ENCODE results near the gene HHATL. TPM values are rescaled to one million over a fixed set of nuclear protein-coding genes. Genes with fewer than 3 reads are reported as not detected.

The HHATL gene
- total and polyA plus RNA-seq, 2 donors (not counting 1 experiment from before 2014, with no cell fraction given) = not detected

GRCh38 chr3:42685891-42686820, 16.4 kb downstream of the HHATL start:
- Histone ChIP-seq H3K4me1 (ENCODE audit: control insufficient read depth, extremely low read depth, insufficient read depth, low read length) (peaks cover 9% of the 10 kb centered on the region), H4K20me1 (ENCODE audit: control insufficient read depth, extremely low read depth, insufficient read depth, low read length) (no peaks in the 10 kb centered on the region), H3K36me3 (ENCODE audit: control insufficient read depth, insufficient read depth, low read length) (no peaks in the 10 kb centered on the region), H2AFZ (ENCODE audit: low read length) (peak overlapping the region; percentile 23), H3K27ac (ENCODE audit: insufficient read depth, low read length) (no peak overlapping the region), H3K79me2 (ENCODE audit: control insufficient read depth, insufficient read depth, low read length) (no peaks in the 10 kb centered on the region), H3K4me2 (ENCODE audit: extremely low read depth, insufficient read depth, low read length) (peak overlapping the region; percentile 4), H3K9me3 (ENCODE audit: control insufficient read depth, insufficient read depth, low read depth, low read length) (no peaks in the 10 kb centered on the region), H3K27me3 (ENCODE audit: control insufficient read depth, insufficient read depth, low read length) (peaks cover 17% of the 10 kb centered on the region), H3K4me3 (replicated peaks in 1 of 4; ENCODE audit: control extremely low read depth in 1 of 4, insufficient read depth in 1 of 4, low read depth in 3 of 4, low read length in 4 of 4) (no peak overlapping the region), H3K9ac (ENCODE audit: insufficient read depth, low read length) (no peak overlapping the region)
- TF ChIP-seq EZH2 (IDR thresholded peaks at IDR 0.05; ENCODE audit: low read length, missing control alignments) (peak; percentile 79), CTCF (conservative IDR thresholded peaks at IDR 0.05 in 1 of 2, IDR thresholded peaks at IDR 0.05 in 1 of 2; ENCODE audit: low read depth in 1 of 2, low read length in 2 of 2) (no peak)
- peak in 1 of 2 donors; percentile 17 for DNase-seq (ENCODE audit: low read depth in 2 of 2)

- Histone ChIP-seq H3K4me1 (ENCODE audit: control insufficient read depth, extremely low read depth, insufficient read depth, low read length) (peaks cover 12% of the 10 kb centered on the region), H4K20me1 (ENCODE audit: control insufficient read depth, extremely low read depth, insufficient read depth, low read length) (no peaks in the 10 kb centered on the region), H2AFZ (ENCODE audit: low read length) (peak within 1 kb of the TSS; percentile 23), H3K27me3 (ENCODE audit: control insufficient read depth, insufficient read depth, low read length) (peaks cover 15% of the 10 kb centered on the region), H3K36me3 (ENCODE audit: control insufficient read depth, insufficient read depth, low read length) (no peaks in the 10 kb centered on the region), H3K4me3 (replicated peaks in 1 of 4; ENCODE audit: control extremely low read depth in 1 of 4, insufficient read depth in 1 of 4, low read depth in 3 of 4, low read length in 4 of 4) (no peak within 1 kb of the TSS), H3K4me2 (ENCODE audit: extremely low read depth, insufficient read depth, low read length) (peak within 1 kb of the TSS; percentile 15), H3K9ac (ENCODE audit: insufficient read depth, low read length) (no peak within 1 kb of the TSS), H3K9me3 (ENCODE audit: control insufficient read depth, insufficient read depth, low read depth, low read length) (no peaks in the 10 kb centered on the region), H3K27ac (ENCODE audit: insufficient read depth, low read length) (no peak within 1 kb of the TSS), H3K79me2 (ENCODE audit: control insufficient read depth, insufficient read depth, low read length) (no peaks in the 10 kb centered on the region)
- DNase-seq (ENCODE audit: low read depth in 2 of 2) = no peak
- TF ChIP-seq EZH2 (IDR thresholded peaks at IDR 0.05; ENCODE audit: low read length, missing control alignments) (no peak), CTCF (conservative IDR thresholded peaks at IDR 0.05 in 1 of 2, IDR thresholded peaks at IDR 0.05 in 1 of 2; ENCODE audit: low read depth in 1 of 2, low read length in 2 of 2) (no peak)
Measured at GRCh38 chr3:42685363-42685881, 17.2 kb downstream of the HHATL start, which contains the start of gene KLHL40. TSS of gene KLHL40 (plus strand) at chr3:42685537. CDS start at chr3:42685619, 82 bp downstream.

GRCh38 chr3:42684632-42685362, 17.8 kb downstream of the HHATL start:
- DNase-seq (ENCODE audit: low read depth in 2 of 2) = no peak
- TF ChIP-seq EZH2 (IDR thresholded peaks at IDR 0.05; ENCODE audit: low read length, missing control alignments) (no peak), CTCF (conservative IDR thresholded peaks at IDR 0.05 in 1 of 2, IDR thresholded peaks at IDR 0.05 in 1 of 2; ENCODE audit: low read depth in 1 of 2, low read length in 2 of 2) (no peak)

More at GRCh38 chr3:42684632-42685362, 17.8 kb downstream of the HHATL start:
- Histone ChIP-seq H3K4me2 (ENCODE audit: extremely low read depth, insufficient read depth, low read length) (no peak overlapping the region), H3K27ac (ENCODE audit: insufficient read depth, low read length) (no peak overlapping the region), H4K20me1 (ENCODE audit: control insufficient read depth, extremely low read depth, insufficient read depth, low read length) (no peaks in the 10 kb centered on the region), H3K79me2 (ENCODE audit: control insufficient read depth, insufficient read depth, low read length) (no peaks in the 10 kb centered on the region), H2AFZ (ENCODE audit: low read length) (no peak overlapping the region), H3K9ac (ENCODE audit: insufficient read depth, low read length) (no peak overlapping the region), H3K9me3 (ENCODE audit: control insufficient read depth, insufficient read depth, low read depth, low read length) (no peaks in the 10 kb centered on the region), H3K27me3 (ENCODE audit: control insufficient read depth, insufficient read depth, low read length) (peaks cover 15% of the 10 kb centered on the region), H3K4me1 (ENCODE audit: control insufficient read depth, extremely low read depth, insufficient read depth, low read length) (peaks cover 13% of the 10 kb centered on the region), H3K4me3 (replicated peaks in 1 of 4; ENCODE audit: control extremely low read depth in 1 of 4, insufficient read depth in 1 of 4, low read depth in 3 of 4, low read length in 4 of 4) (no peak overlapping the region), H3K36me3 (ENCODE audit: control insufficient read depth, insufficient read depth, low read length) (no peaks in the 10 kb centered on the region)

Measured in fibroblast of lung (primary cell).